ENCODE data around the gene POTEG. TPM values are rescaled to one million over a fixed set of nuclear protein-coding genes. Genes with fewer than 3 reads are reported as not detected.
A peak's percentile ranks its signal among the peaks of the same experiment; 100 is the strongest.
"Not testable (repeated sequence)": the region's sequence is repeated elsewhere in the genome, so short reads cannot be mapped to it uniquely, and the experiment has no call there.

POTEG gene
- total RNA-seq, 3 donors from 2014 or later, result not detected

- not testable (repeated sequence) for H3K9me3 Mint-ChIP-seq; ATAC-seq; DNase-seq; H3K27me3 Mint-ChIP-seq (ENCODE audit: low read depth); H3K4me3 Mint-ChIP-seq; H3K36me3 Mint-ChIP-seq (ENCODE audit: insufficient read depth); H3K4me1 Mint-ChIP-seq (ENCODE audit: low read depth)
Observed at GRCh38 chr14:19390230-19390629, 43.9 kb downstream of the POTEG start.

DNA sequence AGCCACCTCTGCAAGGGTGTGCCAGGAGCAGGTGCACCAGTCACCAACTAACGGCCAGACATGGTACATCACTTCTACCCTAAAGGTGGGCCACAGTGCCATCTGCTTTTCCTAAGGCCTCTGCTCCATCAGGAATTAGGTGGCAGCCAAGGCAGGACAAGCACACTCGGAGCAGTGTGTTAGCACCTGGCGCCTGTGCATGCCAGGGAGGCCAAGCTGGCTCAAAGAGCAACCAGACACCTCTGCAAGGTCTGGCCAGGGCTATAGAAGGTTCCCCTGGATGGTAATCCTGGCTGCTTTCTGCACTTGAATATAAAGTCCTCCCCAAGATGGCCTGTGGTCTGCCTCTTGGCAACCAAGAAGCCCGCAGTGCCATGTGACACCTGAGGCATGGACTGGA is 45.4 kb downstream of the POTEG start:
- not testable (repeated sequence) for H3K27me3 Mint-ChIP-seq (ENCODE audit: low read depth); H3K9me3 Mint-ChIP-seq; H3K36me3 Mint-ChIP-seq (ENCODE audit: insufficient read depth); H3K4me3 Mint-ChIP-seq; H3K4me1 Mint-ChIP-seq (ENCODE audit: low read depth); DNase-seq; ATAC-seq

GRCh38 chr14:19386996-19387395 is 47.1 kb downstream of the POTEG start:
- H3K27me3 Mint-ChIP-seq (ENCODE audit: low read depth); DNase-seq; H3K36me3 Mint-ChIP-seq (ENCODE audit: insufficient read depth); H3K4me3 Mint-ChIP-seq; H3K4me1 Mint-ChIP-seq (ENCODE audit: low read depth); H3K9me3 Mint-ChIP-seq; ATAC-seq: not testable (repeated sequence)

DNA sequence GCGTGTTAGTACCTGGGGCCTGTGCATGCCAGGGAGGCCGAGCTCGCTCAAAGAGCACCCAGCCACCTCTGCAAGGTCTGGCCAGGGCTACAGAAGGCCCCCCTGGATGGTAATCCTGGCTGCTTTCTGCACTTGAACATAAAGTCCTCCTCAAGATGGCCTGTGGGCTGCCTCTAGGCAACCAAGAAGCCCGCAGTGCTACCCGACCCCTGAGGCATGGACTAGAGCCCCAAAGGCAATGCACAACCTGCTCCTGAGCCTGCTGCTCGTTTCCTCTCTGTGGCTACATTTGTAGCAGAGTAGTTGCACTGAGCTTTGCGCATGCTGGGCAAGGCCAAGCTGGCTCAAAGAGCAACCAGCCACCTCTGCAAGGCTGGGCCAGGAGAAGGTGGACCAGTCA is 47.8 kb downstream of the POTEG start:
- not testable (repeated sequence) for H3K4me3 Mint-ChIP-seq; H3K9me3 Mint-ChIP-seq; H3K36me3 Mint-ChIP-seq (ENCODE audit: insufficient read depth); ATAC-seq; H3K27me3 Mint-ChIP-seq (ENCODE audit: low read depth); DNase-seq; H3K4me1 Mint-ChIP-seq (ENCODE audit: low read depth)

GRCh38 chr14:19384088-19384781 is 49.9 kb downstream of the POTEG start:
- DNase-seq; H3K36me3 Mint-ChIP-seq (ENCODE audit: insufficient read depth); H3K9me3 Mint-ChIP-seq; H3K4me3 Mint-ChIP-seq; H3K27me3 Mint-ChIP-seq (ENCODE audit: low read depth); H3K4me1 Mint-ChIP-seq (ENCODE audit: low read depth): not testable (repeated sequence)
- ATAC-seq, result peak in 1 of 2 donors; percentile 40

DNA sequence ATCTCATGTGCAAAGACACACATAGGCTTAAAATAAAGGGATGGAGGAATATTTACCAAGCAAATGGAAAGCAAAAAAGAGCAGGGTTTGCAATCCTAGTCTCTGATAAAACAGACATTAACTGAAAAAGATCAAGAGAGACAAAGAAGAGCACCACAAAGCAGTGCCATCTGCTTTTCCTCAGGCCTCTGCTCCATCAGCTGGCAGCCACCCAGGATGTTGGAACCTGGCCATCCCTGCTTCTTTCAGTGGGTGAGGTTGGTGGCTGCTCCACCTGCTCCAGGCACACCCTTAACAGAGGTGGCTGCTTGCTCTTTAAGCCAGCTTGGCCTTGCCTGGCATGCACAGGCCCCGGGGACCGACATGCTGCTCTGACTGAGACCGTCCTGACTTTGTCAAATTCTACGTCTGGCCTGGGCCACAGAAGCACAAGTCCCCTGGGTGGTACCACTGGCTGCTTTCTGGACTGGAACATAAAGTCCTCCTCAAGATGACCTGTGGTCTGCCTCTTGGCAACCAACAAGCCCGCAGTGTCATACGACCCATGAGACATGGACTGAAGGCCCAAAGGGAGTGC is 51.0 kb downstream of the POTEG start:
- H3K9me3 Mint-ChIP-seq; H3K36me3 Mint-ChIP-seq (ENCODE audit: insufficient read depth); DNase-seq; H3K4me3 Mint-ChIP-seq; H3K4me1 Mint-ChIP-seq (ENCODE audit: low read depth); H3K27me3 Mint-ChIP-seq (ENCODE audit: low read depth): not testable (repeated sequence)
- peak in 1 of 2 donors; percentile 27 for ATAC-seq

GRCh38 chr14:19380137-19380536 is 54.0 kb downstream of the POTEG start:
- not testable (repeated sequence) for DNase-seq; H3K9me3 Mint-ChIP-seq; H3K27me3 Mint-ChIP-seq (ENCODE audit: low read depth); H3K4me1 Mint-ChIP-seq (ENCODE audit: low read depth); H3K4me3 Mint-ChIP-seq; H3K36me3 Mint-ChIP-seq (ENCODE audit: insufficient read depth); ATAC-seq

DNA sequence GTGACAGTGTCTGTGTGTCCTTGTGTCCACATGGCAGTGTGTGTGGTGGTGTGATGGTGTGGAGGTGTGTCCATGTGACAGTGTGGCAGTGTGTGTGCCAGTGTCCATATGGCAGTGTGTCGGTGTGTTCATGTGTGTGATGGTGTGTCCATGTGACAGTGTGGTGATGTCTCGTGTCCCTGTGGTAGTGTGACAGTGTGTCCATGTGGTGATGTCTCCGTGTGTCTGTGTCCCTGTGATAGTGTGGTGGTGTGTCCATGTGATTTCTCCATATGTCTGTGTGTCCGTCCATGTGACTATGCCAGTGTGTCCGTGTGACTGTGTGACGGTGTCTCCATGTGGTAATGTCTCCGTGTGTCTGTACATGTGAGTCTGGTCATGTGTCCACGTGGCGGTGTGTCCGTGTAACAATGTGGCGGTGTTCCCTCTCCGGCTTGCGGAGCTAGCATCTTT is 59.7 kb downstream of the POTEG start:
- peak in 1 of 2 donors; percentile 37 for ATAC-seq
- not testable (repeated sequence) for DNase-seq; H3K9me3 Mint-ChIP-seq; H3K4me3 Mint-ChIP-seq; H3K36me3 Mint-ChIP-seq (ENCODE audit: insufficient read depth); H3K4me1 Mint-ChIP-seq (ENCODE audit: low read depth); H3K27me3 Mint-ChIP-seq (ENCODE audit: low read depth)

- not testable (repeated sequence) for H3K27me3 Mint-ChIP-seq (ENCODE audit: low read depth); DNase-seq; H3K36me3 Mint-ChIP-seq (ENCODE audit: insufficient read depth); ATAC-seq; H3K4me3 Mint-ChIP-seq; H3K4me1 Mint-ChIP-seq (ENCODE audit: low read depth); H3K9me3 Mint-ChIP-seq
Observed at GRCh38 chr14:19372813-19373500, 61.2 kb downstream of the POTEG start.

DNA sequence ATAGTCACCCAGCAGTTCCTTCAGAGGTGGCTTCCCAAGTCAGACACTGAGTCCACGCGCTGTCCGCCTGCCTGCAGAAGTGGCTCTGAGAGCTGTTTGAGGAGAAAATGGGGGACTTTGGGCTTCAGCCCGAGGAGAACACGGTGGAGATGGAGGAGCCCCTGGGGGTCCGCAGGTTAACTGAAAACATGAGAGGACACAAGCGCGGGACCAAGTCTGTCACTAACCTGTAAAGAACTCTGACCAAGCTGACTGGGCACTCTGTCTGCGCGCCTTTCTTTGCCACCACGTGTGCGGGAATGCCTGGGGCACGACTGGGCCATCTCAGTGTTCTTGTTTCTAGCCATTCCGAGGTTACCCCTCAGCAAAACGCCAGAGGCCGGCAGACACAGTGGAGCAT is 62.4 kb downstream of the POTEG start:
- ATAC-seq; H3K4me1 Mint-ChIP-seq (ENCODE audit: low read depth); H3K4me3 Mint-ChIP-seq: not testable (repeated sequence)

GRCh38 chr14:19362803-19363202 is 71.3 kb downstream of the POTEG start:
- H3K27me3 Mint-ChIP-seq (ENCODE audit: low read depth); ATAC-seq; DNase-seq; H3K36me3 Mint-ChIP-seq (ENCODE audit: insufficient read depth); H3K9me3 Mint-ChIP-seq; H3K4me3 Mint-ChIP-seq; H3K4me1 Mint-ChIP-seq (ENCODE audit: low read depth): not testable (repeated sequence)

More for the DNA sequence above, 62.4 kb downstream of the POTEG start:
- H3K36me3 Mint-ChIP-seq (ENCODE audit: insufficient read depth); DNase-seq; H3K9me3 Mint-ChIP-seq; H3K27me3 Mint-ChIP-seq (ENCODE audit: low read depth): not testable (repeated sequence)

DNA sequence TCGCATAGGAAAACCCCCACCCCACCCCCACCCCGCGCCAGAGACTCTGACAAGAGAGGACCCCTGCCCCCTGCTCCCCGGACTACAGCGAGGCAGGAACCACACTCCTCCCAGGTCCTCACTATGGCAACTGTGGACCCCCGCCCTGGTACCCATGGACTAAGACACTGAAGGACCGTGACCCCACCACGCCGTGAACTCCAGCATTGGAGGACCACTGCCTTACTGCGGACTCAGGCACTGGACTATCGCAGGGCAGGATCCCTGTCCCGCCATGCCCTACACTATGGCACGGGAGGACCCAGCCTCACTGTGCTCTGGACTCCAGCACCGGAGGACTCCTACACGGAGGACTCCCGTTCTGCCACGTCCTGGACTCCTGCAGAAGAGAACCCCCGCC is 71.8 kb downstream of the POTEG start:
- not testable (repeated sequence) for H3K4me1 Mint-ChIP-seq (ENCODE audit: low read depth); ATAC-seq; H3K36me3 Mint-ChIP-seq (ENCODE audit: insufficient read depth); H3K27me3 Mint-ChIP-seq (ENCODE audit: low read depth); DNase-seq; H3K4me3 Mint-ChIP-seq; H3K9me3 Mint-ChIP-seq

GRCh38 chr14:19361636-19362253 is 72.4 kb downstream of the POTEG start:
- H3K4me1 Mint-ChIP-seq (ENCODE audit: low read depth); H3K36me3 Mint-ChIP-seq (ENCODE audit: insufficient read depth); H3K4me3 Mint-ChIP-seq; H3K9me3 Mint-ChIP-seq; ATAC-seq; H3K27me3 Mint-ChIP-seq (ENCODE audit: low read depth); DNase-seq: not testable (repeated sequence)

- H3K4me3 Mint-ChIP-seq, result not testable (repeated sequence)
Observed at GRCh38 chr14:19360937-19361635, 73.1 kb downstream of the POTEG start.

More at GRCh38 chr14:19360937-19361635, 73.1 kb downstream of the POTEG start:
- H3K9me3 Mint-ChIP-seq; DNase-seq; H3K36me3 Mint-ChIP-seq (ENCODE audit: insufficient read depth); H3K27me3 Mint-ChIP-seq (ENCODE audit: low read depth); H3K4me1 Mint-ChIP-seq (ENCODE audit: low read depth): not testable (repeated sequence)
- ATAC-seq, result peak in 1 of 2 donors; percentile 51

All from activated T-cell treated with anti-CD3 and anti-CD28 coated beads, Interleukin-2, amount 50 U/mL, for 4 hours (primary cell).